ENCODE measurements around the gene MRPL30.
"Not testable (repeated sequence)": the region's sequence is repeated elsewhere in the genome, so short reads cannot be mapped to it uniquely, and the experiment has no call there.

MRPL30 gene

DNA sequence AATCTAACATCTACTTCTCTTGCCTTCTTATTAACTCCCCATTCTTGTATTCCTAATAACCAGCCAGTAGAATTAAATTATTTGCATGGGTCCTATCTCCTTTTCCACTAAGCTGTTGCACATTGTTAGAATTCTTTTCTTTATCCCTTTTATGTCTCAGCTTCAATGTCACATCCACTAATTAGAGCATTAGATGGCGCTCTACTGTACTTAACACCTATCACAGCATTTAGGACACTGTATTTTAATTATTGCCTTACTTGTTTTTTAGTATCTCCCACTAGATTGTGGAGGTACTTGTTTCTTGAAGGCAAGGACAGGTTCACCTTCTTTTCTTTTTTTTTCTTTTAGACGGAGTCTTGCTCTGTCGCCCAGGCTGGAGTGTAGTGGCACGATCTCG lies 22.4 kb upstream of the MRPL30 start:
- DNase-seq (ENCODE audit: insufficient read length, low spot score), result no peak
- FAIRE-seq, result no peak
- no peak for TF ChIP-seq POLR2A (IDR thresholded peaks at IDR 0.05; ENCODE audit: low read depth, low read length)

GRCh38 chr2:99159594-99159993 lies 21.4 kb upstream of the MRPL30 start:
- no peak for TF ChIP-seq POLR2A (IDR thresholded peaks at IDR 0.05; ENCODE audit: low read depth, low read length)
- DNase-seq (ENCODE audit: insufficient read length, low spot score) (no peak), FAIRE-seq (no peak)

- FAIRE-seq (no peak), DNase-seq (ENCODE audit: insufficient read length, low spot score) (no peak)
- TF ChIP-seq POLR2A (IDR thresholded peaks at IDR 0.05; ENCODE audit: low read depth, low read length), result no peak
Measured at GRCh38 chr2:99166218-99166617, 14.8 kb upstream of the MRPL30 start.

DNA sequence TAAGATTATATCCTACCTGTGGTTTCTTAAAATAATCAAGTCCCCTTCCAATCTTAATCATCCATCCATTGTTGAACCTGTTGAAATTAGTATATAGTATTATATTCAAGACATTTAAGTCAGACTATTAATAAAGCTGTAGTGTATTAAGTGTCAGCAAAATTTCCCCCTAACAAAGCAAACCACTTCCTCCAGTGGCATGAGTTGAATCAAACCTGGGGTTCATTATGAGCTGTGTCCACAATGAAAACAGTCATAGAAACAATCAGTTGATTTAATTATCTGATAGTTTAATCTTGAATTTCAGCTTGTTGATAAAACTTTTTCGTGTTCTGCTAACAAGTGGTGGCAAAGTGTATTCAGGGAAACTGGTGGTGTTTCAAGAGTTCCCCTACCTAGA lies 11.4 kb upstream of the MRPL30 start:
- TF ChIP-seq POLR2A (IDR thresholded peaks at IDR 0.05; ENCODE audit: low read depth, low read length), result no peak
- no peak for FAIRE-seq
- no peak for DNase-seq (ENCODE audit: insufficient read length, low spot score)

DNA sequence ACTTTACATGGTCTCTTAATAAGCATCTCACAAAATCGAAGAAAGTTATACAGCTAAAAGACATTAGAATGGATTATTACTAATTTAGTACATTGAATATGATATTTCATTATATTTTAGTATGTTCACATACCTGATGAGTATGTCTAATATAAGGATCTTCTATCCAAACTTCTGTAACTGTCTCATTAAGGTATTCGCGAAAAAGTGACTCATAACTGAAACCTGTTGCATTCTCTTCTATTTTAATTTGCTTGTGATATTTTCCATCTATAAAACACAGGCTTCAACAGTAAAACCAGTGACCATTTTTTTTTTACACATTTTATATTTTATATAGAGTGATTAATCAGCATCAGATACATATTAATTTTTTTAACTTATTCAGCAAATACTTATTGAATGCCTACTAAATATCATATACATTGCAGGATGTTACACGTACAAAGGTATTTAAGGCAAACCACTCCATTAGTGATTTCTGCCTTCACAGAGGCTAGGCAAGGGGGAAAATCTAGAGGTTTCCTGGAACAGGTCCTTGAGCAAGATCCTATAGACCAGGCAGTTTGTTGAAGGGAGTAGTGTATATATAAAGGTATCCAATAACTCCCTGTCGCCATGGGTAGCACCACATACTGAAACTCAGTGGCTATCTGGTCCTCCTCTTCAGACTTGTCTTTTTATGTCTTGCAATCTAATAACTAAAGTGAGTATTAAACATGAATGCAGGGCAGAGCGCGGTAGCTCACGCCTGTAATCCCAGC lies 9.4 kb upstream of the MRPL30 start:
- no peak for DNase-seq (ENCODE audit: insufficient read length, low spot score)
- TF ChIP-seq POLR2A (IDR thresholded peaks at IDR 0.05; ENCODE audit: low read depth, low read length), result no peak
- no peak for FAIRE-seq

- FAIRE-seq (no peak), DNase-seq (ENCODE audit: insufficient read length, low spot score) (no peak)
- TF ChIP-seq POLR2A (IDR thresholded peaks at IDR 0.05; ENCODE audit: low read depth, low read length), result no peak
Measured at GRCh38 chr2:99181624-99182000, 628 bp downstream of the MRPL30 start.

DNA sequence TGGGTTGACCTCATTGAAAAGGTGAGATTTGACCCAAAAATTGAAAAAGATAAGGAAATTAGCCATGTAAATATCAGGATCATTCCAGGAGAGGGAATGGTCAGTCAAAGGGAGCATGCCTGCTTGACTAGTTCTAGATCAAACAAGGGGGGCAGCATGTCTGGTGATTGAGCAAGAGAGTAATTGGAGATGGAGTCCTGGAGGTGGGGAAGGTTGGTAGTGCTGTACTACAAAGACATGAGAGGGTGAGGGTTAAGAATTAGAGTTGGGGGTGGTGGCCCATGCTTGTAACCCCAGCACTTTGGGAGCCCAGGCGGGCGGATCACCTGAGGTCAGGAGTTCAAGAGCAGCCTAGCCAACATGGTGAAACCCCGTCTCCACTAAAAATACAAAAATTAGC lies 2.0 kb downstream of the MRPL30 start:
- TF ChIP-seq POLR2A (IDR thresholded peaks at IDR 0.05; ENCODE audit: low read depth, low read length), result no peak
- FAIRE-seq (no peak), DNase-seq (ENCODE audit: insufficient read length, low spot score) (no peak)

DNA sequence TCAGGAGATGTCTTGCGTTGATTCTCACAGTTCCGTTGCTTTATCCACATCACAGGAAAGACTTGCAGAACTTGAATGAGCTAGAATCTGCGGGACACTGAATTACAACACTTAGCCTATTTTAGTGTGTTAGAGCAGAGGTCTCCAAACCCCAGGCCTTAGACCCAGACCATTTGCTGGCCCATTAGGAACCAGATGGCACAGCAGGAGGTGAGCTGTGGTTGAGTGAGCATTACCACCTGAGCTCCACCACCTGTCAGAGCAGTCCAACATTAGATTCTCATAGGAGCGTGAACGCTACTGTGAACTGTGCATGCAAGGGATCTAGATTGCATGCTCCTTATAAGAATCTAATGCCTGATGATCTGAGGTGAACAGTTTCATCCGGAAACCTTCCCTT lies 3.8 kb downstream of the MRPL30 start:
- FAIRE-seq, result no peak

GRCh38 chr2:99187011-99187410 lies 6.0 kb downstream of the MRPL30 start:
- DNase-seq (ENCODE audit: insufficient read length, low spot score), result no peak
- no peak for TF ChIP-seq POLR2A (IDR thresholded peaks at IDR 0.05; ENCODE audit: low read depth, low read length)

More for the DNA sequence above, 3.8 kb downstream of the MRPL30 start:
- TF ChIP-seq POLR2A (IDR thresholded peaks at IDR 0.05; ENCODE audit: low read depth, low read length), result no peak
- no peak for DNase-seq (ENCODE audit: insufficient read length, low spot score)

GRCh38 chr2:99188357-99188756 lies 7.4 kb downstream of the MRPL30 start:
- DNase-seq (ENCODE audit: insufficient read length, low spot score), result no peak
- no peak for TF ChIP-seq POLR2A (IDR thresholded peaks at IDR 0.05; ENCODE audit: low read depth, low read length)
- no peak for FAIRE-seq

More at GRCh38 chr2:99187011-99187410, 6.0 kb downstream of the MRPL30 start:
- FAIRE-seq, result no peak

GRCh38 chr2:99190548-99190947 lies 9.6 kb downstream of the MRPL30 start:
- DNase-seq (ENCODE audit: insufficient read length, low spot score) (no peak), FAIRE-seq (no peak)
- no peak for TF ChIP-seq POLR2A (IDR thresholded peaks at IDR 0.05; ENCODE audit: low read depth, low read length)

DNA sequence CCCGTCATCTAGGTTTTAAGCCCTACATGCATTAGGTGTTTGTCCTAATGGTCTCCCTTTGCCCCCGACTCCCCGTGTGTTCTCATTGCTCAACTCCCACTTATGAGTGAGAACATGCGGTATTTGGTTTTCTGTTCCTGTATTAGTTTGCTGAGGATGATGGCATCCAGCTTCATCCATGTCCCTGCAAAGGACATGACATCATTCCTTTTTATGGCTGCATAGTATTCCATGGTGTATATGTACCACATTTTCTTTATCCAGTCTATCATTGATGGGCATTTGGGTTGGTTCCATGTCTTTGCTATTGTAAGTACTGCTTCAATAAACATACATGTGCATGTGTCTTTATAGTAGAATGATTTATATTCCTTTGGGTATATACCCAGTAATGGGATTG lies 11.4 kb downstream of the MRPL30 start:
- not testable (repeated sequence) for FAIRE-seq; DNase-seq (ENCODE audit: insufficient read length, low spot score)

DNA sequence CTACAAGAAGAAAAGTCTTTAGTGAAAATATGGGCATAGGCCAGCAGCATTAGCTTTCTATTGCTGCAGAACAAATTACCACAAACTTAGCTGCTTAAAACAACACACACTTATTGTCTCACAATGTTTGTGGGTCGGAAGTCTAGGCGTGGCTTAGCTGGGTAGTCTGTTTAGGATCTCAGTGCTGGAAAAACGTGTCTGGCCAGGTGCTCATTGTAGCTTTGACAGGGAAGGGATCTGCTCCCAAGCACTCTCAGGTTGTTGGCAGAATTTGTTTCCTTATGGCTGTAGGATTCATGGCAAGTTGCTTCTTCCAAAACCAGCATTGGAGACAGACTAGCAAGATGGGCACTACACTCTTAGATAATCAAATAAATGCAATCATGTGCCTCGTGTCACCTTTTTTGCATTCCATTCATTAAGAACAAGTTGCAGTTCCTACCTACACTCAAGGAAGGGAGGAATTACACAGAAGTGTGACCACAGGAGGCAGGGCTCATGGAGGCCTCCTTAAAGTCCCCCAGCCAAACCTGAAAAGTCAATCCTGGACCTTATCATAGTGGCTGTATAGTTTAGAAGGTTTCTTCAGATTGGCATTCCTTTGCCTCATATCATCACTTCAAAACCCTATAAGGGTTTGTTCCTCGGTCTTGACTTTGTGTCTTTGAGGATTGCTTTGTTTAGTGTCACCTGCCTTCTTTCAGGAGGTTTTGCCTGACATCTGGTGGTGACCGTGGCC lies 17.3 kb downstream of the MRPL30 start:
- TF ChIP-seq POLR2A (IDR thresholded peaks at IDR 0.05; ENCODE audit: low read depth, low read length), result no peak
- FAIRE-seq, result no peak
- no peak for DNase-seq (ENCODE audit: insufficient read length, low spot score)

DNA sequence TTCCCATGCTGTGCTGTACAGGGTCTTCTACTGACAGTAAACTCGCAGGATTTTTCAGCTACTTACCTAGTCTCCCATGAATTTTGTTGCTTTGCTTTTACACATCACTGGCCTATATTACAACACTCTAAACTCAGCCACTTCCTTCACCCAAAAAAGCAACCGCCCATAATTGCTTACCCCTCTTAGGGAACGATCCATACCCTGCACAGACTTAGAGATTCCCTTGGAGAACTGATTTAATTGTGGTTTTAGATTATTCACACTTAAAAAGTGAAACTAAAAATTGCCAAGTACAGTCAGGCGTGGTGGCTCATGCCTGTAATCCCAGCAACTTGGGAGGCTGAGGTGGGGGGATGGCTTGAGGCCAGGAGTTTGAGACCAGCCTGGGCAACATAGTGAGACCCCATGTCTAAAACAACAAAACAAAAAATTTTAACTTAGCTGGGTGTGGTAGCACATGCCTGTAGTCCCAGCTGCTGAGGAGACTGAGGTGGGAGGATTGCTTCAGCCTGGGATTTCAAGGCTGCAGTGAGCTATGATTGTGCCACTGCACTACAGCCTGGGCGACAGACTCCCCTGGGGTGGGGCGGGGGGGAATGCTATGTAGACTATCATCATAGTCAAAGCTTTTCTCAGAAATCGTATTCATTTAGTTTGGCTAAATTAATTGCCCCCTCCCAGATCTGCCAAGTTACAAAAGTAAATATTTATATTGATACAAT lies 19.3 kb downstream of the MRPL30 start:
- no peak for FAIRE-seq
- no peak for DNase-seq (ENCODE audit: insufficient read length, low spot score)
- no peak for TF ChIP-seq POLR2A (IDR thresholded peaks at IDR 0.05; ENCODE audit: low read depth, low read length)

Data from H54 (cell line).